WTC11 (cell line): ENCODE data around the gene PAIP2. TPM values are rescaled to one million over a fixed set of nuclear protein-coding genes. Genes with fewer than 3 reads are reported as not detected.

Experiments
- ATAC-seq: fragments of 200-7000 bp; cut with Tn5 transposase; 2 replicates; pipeline ENCODE4 v1.10.0; 2021; ENCODE audit warnings: mild to moderate bottlenecking, moderate library complexity
- CTCF ChIA-PET: fragments of 300-600 bp; sonication (Branson Sonifier 250); formaldehyde crosslinking; loops from one replicate; lab custom pipeline; 2021; ENCODE audit warnings: antibody characterized with exemption; lab: Charles Lee
- POLR2A ChIA-PET: fragments of 350-600 bp; sonication (Branson Sonifier 250); formaldehyde crosslinking; loops from one replicate; lab custom pipeline; 2021; ENCODE audit warnings: antibody characterized with exemption; lab: Charles Lee
- DNase-seq: peaks from one replicate; pipeline ENCODE4 v3.0.0; 2021; ENCODE audit warnings: low spot score
- H3K27ac Mint-ChIP-seq: 2 replicates; pipeline ENCODE4 v1.8.0; 2021; ENCODE audit warnings: mixed read lengths
- H3K27me3 Mint-ChIP-seq: 2 replicates; pipeline ENCODE4 v1.8.0; 2021; ENCODE audit warnings: low read depth, mild to moderate bottlenecking, moderate library complexity, mixed read lengths
- H3K36me3 Mint-ChIP-seq: 2 replicates; pipeline ENCODE4 v1.8.0; 2021; ENCODE audit warnings: mixed read lengths
- H3K4me1 Mint-ChIP-seq: 2 replicates; pipeline ENCODE4 v1.8.0; 2022; ENCODE audit warnings: mixed read lengths
- H3K4me3 Mint-ChIP-seq: 2 replicates; pipeline ENCODE4 v1.8.0; 2021; ENCODE audit warnings: mild to moderate bottlenecking, moderate library complexity, mixed read lengths
- H3K9me3 Mint-ChIP-seq: 2 replicates; pipeline ENCODE4 v1.8.0; 2021; ENCODE audit warnings: mixed read lengths
- AFF4 ChIP-seq: sonication (generic); formaldehyde crosslinking; IDR thresholded peaks from 2 replicates; pipeline ENCODE4 v1.8.1; 2023; ENCODE audit warnings: mild to moderate bottlenecking, missing genetic modification reagents, borderline replicate concordance
- ARID4B ChIP-seq: sonication (generic); formaldehyde crosslinking; IDR thresholded peaks from 2 replicates; pipeline ENCODE4 v1.8.0; 2023; ENCODE audit warnings: missing genetic modification reagents, mild to moderate bottlenecking, borderline replicate concordance
- ATF1 ChIP-seq: sonication (generic); formaldehyde crosslinking; IDR thresholded peaks from 2 replicates; pipeline ENCODE4 v1.8.1; 2023; ENCODE audit warnings: mild to moderate bottlenecking, moderate library complexity, missing genetic modification reagents
- CREB1 ChIP-seq: sonication (generic); formaldehyde crosslinking; IDR thresholded peaks from 2 replicates; pipeline ENCODE4 v1.8.0; 2023; ENCODE audit warnings: mild to moderate bottlenecking, missing genetic modification reagents
- ELF4 ChIP-seq: sonication (generic); formaldehyde crosslinking; IDR thresholded peaks from 2 replicates; pipeline ENCODE4 v1.8.1; 2022; ENCODE audit warnings: low read depth, mild to moderate bottlenecking, moderate library complexity, missing genetic modification reagents
- FOXP1 ChIP-seq: sonication (generic); formaldehyde crosslinking; IDR thresholded peaks from 2 replicates; pipeline ENCODE4 v1.8.0; 2022; ENCODE audit warnings: missing genetic modification reagents, mild to moderate bottlenecking, moderate library complexity, borderline replicate concordance
- GABPB1 ChIP-seq: sonication (generic); formaldehyde crosslinking; IDR thresholded peaks from 2 replicates; pipeline ENCODE4 v1.8.1; 2023; ENCODE audit warnings: mild to moderate bottlenecking, missing genetic modification reagents
- GRHL2 ChIP-seq: fragments of 250-450 bp; sonication (Bioruptor Pico); IDR thresholded peaks from 2 replicates; pipeline ENCODE4 v1.8.0; 2022; ENCODE audit warnings: mild to moderate bottlenecking, moderate library complexity; ENCODE audit not compliant: insufficient replicate concordance, severe bottlenecking
- JUN ChIP-seq: sonication (generic); formaldehyde crosslinking; IDR thresholded peaks from 2 replicates; pipeline ENCODE4 v1.8.0; 2023; ENCODE audit warnings: mild to moderate bottlenecking, missing genetic modification reagents
- KAT7 ChIP-seq: sonication (generic); formaldehyde crosslinking; IDR thresholded peaks from 2 replicates; pipeline ENCODE4 v1.8.1; 2023; ENCODE audit warnings: missing genetic modification reagents, mild to moderate bottlenecking, borderline replicate concordance
- NR1H2 ChIP-seq: sonication (generic); formaldehyde crosslinking; IDR thresholded peaks from 2 replicates; pipeline ENCODE4 v1.9.0; 2021; ENCODE audit warnings: mild to moderate bottlenecking, moderate library complexity, missing genetic modification reagents
- OVOL2 ChIP-seq: fragments of 250-450 bp; sonication (Bioruptor Pico); IDR thresholded peaks from 2 replicates; pipeline ENCODE4 v1.9.0; 2021; ENCODE audit warnings: mild to moderate bottlenecking, borderline replicate concordance
- SOX15 ChIP-seq: fragments of 250-450 bp; sonication (Bioruptor Pico); IDR thresholded peaks from 2 replicates; pipeline ENCODE4 v1.9.0; 2021; ENCODE audit warnings: mild to moderate bottlenecking
- SP1 ChIP-seq: sonication (generic); formaldehyde crosslinking; conservative IDR thresholded peaks from 2 replicates; pipeline ENCODE4 v1.8.1; 2022; ENCODE audit warnings: missing genetic modification reagents
- STAT6 ChIP-seq: sonication (generic); formaldehyde crosslinking; conservative IDR thresholded peaks from 2 replicates; pipeline ENCODE4 v1.8.1; 2023; ENCODE audit warnings: mild to moderate bottlenecking, low read depth, missing genetic modification reagents, moderate library complexity
- TCF7 ChIP-seq: sonication (generic); formaldehyde crosslinking; IDR thresholded peaks from 2 replicates; pipeline ENCODE4 v1.8.0; 2022; ENCODE audit warnings: mild to moderate bottlenecking, low read depth, missing genetic modification reagents, moderate library complexity
- TEAD1 ChIP-seq: sonication (generic); formaldehyde crosslinking; IDR thresholded peaks from 2 replicates; pipeline ENCODE4 v1.8.0; 2022; ENCODE audit warnings: mild to moderate bottlenecking, missing genetic modification reagents
- TEAD4 ChIP-seq: sonication (generic); formaldehyde crosslinking; IDR thresholded peaks from 2 replicates; pipeline ENCODE4 v1.8.0; 2022; ENCODE audit warnings: mild to moderate bottlenecking, missing genetic modification reagents
- USF1 ChIP-seq: sonication (generic); formaldehyde crosslinking; IDR thresholded peaks from 2 replicates; pipeline ENCODE4 v1.8.0; 2022; ENCODE audit warnings: mild to moderate bottlenecking, missing genetic modification reagents
- ZNF263 ChIP-seq: sonication (generic); formaldehyde crosslinking; IDR thresholded peaks from 2 replicates; pipeline ENCODE4 v1.8.1; 2022; ENCODE audit warnings: low read depth, mild to moderate bottlenecking, moderate library complexity, missing genetic modification reagents
- total RNA-seq: library from RNA; stranded (reverse); gene quantifications from 3 replicates; pipeline ENCODE4 v1.2.3, GENCODE V29; 2021
- TF ChIP-seq, protein P1 (sequence below): sonication (generic); formaldehyde crosslinking; conservative IDR thresholded peaks from 2 replicates; pipeline ENCODE4 v1.8.1; 2022; ENCODE audit warnings: mild to moderate bottlenecking, missing genetic modification reagents

The PAIP2 gene
- total RNA-seq, 1 experiment from 2014 or later: 126 TPM

DNA sequence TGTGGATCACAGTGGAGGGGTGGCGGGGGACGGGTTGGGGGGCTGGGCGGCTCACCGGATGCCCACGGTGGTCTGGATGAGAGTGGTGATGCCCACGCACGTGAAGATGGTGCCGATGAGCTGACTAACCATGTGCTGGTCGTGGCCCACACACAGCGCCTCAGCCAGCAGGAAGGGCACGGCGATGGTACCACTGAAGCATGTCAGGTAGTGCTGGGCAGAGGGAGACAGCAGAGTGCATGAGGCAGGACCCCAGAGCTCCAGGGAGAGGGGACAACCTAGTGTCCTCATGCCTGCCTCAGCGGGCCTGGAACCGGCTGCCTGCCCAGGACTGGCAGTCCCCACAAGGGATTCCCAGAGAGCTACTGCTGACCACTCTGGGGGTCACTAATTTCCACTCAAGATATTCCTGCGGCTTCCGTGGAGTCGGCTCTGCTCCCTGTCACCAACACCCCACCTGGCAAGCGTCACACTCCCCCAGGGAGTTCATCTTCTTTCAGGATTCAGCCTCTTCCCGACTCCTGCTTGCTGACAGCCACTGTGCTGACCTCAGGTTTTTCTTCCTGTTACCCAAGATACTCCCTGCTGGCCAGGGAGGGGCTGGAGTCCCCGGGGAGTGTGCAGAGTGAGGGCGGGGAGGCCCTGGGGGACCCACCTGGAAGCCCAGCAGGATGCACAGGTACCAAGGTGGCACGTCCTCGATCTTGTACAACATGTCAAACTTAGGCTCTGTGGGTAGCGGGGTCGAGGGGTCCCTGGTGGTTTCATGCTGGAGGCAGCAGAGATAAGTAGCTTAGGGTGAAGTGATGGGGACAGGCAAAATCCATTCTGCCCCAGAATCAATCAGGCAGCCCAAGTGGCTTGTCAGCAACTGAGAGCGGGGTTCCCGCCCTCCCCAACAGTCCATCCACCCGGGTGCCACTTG lies 40.4 kb downstream of the PAIP2 start:
- POLR2A ChIA-PET: no interaction called here

DNA sequence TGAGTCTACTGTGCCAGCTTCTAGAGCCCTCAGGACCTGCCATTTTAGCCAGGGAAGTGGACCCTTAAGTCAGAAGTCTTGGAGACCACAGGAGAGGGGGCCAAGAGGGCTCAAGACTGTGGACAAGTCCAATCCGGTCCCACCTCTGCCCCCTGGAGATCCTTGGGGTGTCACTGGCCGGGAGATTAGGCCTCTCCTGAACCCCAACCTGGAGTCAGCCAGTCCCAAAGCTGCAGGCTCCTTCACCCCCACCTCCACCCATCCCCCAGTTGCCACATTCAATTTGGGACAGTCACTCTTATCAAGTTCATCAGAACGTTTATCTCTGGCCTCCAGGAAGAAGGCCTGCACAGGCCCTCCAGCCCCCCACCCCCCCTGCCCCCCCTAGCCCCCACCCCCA lies 41.2 kb downstream of the PAIP2 start:
- no peak for DNase-seq
- CTCF ChIA-PET: interaction anchor here (1.0 kb wide), 1 partner anchor 20 kb away, joined by 4 read pairs; no protein-coding TSS in a partner anchor
- Mint-ChIP-seq H3K27me3 (peaks cover 8% of the 10 kb centered on the region; the same call in 1 of the 2 replicates), H3K9me3 (no peaks in the 10 kb centered on the region), H3K27ac (no peak overlapping the region), H3K4me1 (peaks cover 17% of the 10 kb centered on the region), H3K4me3 (no peak overlapping the region), H3K36me3 (no peaks in the 10 kb centered on the region)
- no peak for TF ChIP-seq STAT6 (CRISPR knock-in tag)
- no peak for TF ChIP-seq KAT7
- no peak for TF ChIP-seq JUN (CRISPR knock-in tag)
- no peak for TF ChIP-seq ATF1
- no peak for TF ChIP-seq OVOL2
- TF ChIP-seq FOXP1 (CRISPR knock-in tag): no peak
- TF ChIP-seq NR1H2: no peak
- no peak for TF ChIP-seq ARID4B (CRISPR knock-in tag)
- no peak for TF ChIP-seq TEAD1 (CRISPR knock-in tag)
- TF ChIP-seq TCF7: no peak
- TF ChIP-seq GRHL2 (CRISPR knock-in tag): no peak
- ATAC-seq: no peak
- POLR2A ChIA-PET: no interaction called here

More for the DNA sequence above, 40.4 kb downstream of the PAIP2 start:
- DNase-seq (no peak), ATAC-seq (no peak)
- CTCF ChIA-PET: interaction anchor here (0.7 to 0.8 kb wide), 2 partner anchors 10 to 39 kb away, joined by 3 to 6 read pairs (median 4); no protein-coding TSS in a partner anchor
- no peak for TF ChIP-seq ELF4 (CRISPR knock-in tag)
- no peak for TF ChIP-seq USF1 (CRISPR knock-in tag)
- no peak for TF ChIP-seq ZNF263
- no peak for TF ChIP-seq TEAD4
- no peak for TF ChIP-seq SOX15 (CRISPR knock-in tag)
- TF ChIP-seq SP1 (CRISPR knock-in tag): no peak
- no peak for TF ChIP-seq AFF4 (CRISPR knock-in tag)
- TF ChIP-seq, protein P1, sequence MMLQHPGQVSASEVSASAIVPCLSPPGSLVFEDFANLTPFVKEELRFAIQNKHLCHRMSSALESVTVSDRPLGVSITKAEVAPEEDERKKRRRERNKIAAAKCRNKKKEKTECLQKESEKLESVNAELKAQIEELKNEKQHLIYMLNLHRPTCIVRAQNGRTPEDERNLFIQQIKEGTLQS (CRISPR knock-in tag): no peak
- TF ChIP-seq GABPB1 (CRISPR knock-in tag): no peak
- TF ChIP-seq CREB1 (CRISPR knock-in tag): no peak
- TF ChIP-seq, all 79 proteins: peak for 0
- Mint-ChIP-seq H3K4me1 (peaks cover 15% of the 10 kb centered on the region), H3K36me3 (no peaks in the 10 kb centered on the region), H3K4me3 (no peak overlapping the region), H3K27ac (no peak overlapping the region), H3K9me3 (no peaks in the 10 kb centered on the region), H3K27me3 (peaks cover 8% of the 10 kb centered on the region; the same call in 1 of the 2 replicates)
